LNCaP clone FGC (cell line): Measurements from ENCODE around the gene FBN3.

Experiments used
- DNase-seq: peaks from one replicate; pipeline ENCODE4 v3.0.0-alpha.2; 2011; ENCODE audit warnings: low read depth
- H3K4me3 ChIP-seq: 2 replicates; pipeline ENCODE4 v1.5.1; 2011; ENCODE audit warnings: mild to moderate bottlenecking, low read depth, low read length, control low read depth
- TF ChIP-seq, protein P1 (sequence below): IDR thresholded peaks from 2 replicates; pipeline ENCODE4 v1.5.1; 2012; ENCODE audit warnings: mild to moderate bottlenecking; ENCODE audit not compliant: control insufficient read depth, insufficient read depth; ENCODE audit errors: extremely low read depth

Gene FBN3

DNA sequence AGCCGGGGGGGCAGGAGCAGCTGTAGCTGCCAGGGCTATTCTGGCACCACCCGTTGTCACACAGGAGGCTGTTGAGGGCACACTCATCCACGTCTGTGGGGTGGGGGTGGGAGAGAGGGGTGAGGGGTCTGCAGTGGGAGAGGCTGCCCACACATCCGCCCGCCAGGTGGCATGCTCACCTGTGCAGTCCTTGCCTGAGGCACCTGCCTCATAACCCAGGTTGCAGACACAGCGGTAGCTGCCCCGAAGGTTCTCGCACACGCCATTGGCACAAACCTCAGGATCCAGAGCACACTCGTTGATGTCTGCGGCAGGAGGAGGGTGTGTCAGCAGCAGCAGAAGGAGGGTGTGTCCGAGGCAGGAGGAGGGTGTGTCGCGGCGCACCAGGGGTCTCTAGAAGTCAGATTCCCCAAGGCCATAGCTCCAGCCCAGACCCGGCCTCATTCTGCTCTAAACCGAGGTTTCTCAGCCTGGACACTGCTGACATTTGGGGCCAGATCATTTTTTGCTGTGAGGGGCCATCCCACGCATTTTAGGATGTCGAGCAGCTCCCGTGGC is 20.3 kb downstream of the FBN3 start:
- TF ChIP-seq, protein P1, sequence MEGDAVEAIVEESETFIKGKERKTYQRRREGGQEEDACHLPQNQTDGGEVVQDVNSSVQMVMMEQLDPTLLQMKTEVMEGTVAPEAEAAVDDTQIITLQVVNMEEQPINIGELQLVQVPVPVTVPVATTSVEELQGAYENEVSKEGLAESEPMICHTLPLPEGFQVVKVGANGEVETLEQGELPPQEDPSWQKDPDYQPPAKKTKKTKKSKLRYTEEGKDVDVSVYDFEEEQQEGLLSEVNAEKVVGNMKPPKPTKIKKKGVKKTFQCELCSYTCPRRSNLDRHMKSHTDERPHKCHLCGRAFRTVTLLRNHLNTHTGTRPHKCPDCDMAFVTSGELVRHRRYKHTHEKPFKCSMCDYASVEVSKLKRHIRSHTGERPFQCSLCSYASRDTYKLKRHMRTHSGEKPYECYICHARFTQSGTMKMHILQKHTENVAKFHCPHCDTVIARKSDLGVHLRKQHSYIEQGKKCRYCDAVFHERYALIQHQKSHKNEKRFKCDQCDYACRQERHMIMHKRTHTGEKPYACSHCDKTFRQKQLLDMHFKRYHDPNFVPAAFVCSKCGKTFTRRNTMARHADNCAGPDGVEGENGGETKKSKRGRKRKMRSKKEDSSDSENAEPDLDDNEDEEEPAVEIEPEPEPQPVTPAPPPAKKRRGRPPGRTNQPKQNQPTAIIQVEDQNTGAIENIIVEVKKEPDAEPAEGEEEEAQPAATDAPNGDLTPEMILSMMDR = peak; percentile 31
- no peak overlapping the region for H3K4me3 ChIP-seq
- no peak for DNase-seq

DNA sequence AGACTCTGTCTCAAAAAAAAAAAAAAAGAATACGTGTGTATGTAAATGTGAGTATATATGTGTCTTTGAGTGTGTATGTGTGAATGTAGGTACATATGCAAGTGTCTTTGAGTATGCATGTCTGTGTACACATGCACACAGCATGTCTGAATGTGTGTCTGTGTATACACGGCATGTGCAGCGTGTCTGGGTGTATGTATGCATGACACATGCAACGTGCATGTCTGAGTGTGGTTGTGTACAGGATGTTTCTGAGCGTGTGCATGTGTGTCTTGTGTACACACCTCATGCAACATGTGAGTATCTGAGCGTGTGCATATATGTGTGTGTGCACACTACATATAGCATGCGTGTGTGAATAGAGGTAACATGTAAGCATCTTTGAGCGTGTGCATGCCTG is 20.8 kb downstream of the FBN3 start:
- TF ChIP-seq, protein P1 = no peak
- no peak for DNase-seq
- no peak overlapping the region for H3K4me3 ChIP-seq

DNA sequence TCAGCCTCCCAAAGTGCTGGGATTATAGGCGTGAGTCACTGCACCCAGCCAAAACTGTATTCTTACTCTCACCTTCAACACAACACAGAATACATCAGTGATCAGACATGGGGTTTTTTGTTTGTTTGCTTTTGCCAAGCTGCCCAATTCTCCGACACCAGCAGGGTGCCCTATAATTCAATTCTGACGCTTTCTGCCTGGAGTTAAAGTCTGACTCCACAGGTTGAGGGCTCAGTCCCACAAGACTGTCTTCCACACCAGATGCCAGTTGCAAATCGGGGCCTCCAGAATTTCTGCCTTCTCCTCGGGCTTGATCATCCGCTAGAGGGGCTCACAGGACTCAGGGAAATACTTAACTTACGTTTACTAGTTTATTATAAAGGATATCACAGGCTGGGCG is 22.1 kb downstream of the FBN3 start:
- DNase-seq = no peak

DNA sequence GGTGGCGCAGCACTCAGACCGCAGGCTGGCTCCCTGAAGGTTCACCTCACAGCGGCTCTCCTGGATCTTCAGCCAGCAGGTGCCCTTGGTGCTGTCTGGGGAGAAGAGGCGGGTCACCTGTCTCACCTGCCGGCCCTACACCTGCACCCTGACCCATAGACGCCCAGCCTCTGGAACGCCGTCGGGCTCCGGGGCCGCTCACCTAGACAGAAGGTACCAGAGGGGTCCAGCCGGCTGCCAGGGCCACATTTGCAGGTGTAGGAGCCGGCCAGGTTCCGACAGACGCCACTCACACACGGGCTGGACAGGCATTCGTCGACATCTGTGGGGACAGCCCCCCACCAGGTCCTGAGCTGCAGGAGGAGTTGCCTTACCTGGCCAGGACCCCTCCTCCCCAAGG is 22.9 kb downstream of the FBN3 start:
- TF ChIP-seq, protein P1 = no peak
- DNase-seq = no peak
- H3K4me3 ChIP-seq = no peak overlapping the region

More for the DNA sequence above, 22.1 kb downstream of the FBN3 start:
- no peak overlapping the region for H3K4me3 ChIP-seq
- TF ChIP-seq, protein P1 = no peak

DNA sequence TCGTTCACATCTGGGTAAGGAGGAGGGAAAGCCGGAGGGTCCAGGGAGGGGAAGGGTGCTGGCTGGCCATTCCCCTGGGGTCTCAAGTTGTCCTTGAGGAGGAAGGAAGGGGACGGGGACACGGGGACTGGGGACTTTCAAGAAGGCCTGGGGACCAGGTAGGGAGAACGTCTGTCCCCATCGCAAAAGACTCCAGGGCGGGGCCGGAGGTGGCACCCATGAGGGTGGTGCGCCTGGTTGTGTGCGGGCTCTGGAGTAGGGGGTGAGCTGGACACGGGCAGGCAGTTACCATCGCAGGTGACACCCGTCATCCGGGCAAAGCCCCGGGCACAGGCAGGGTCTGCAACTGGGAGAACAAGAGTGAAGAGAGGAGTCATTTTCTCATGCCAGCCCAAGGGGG is 23.4 kb downstream of the FBN3 start:
- no peak for DNase-seq
- H3K4me3 ChIP-seq = no peak overlapping the region
- TF ChIP-seq, protein P1 = no peak

DNA sequence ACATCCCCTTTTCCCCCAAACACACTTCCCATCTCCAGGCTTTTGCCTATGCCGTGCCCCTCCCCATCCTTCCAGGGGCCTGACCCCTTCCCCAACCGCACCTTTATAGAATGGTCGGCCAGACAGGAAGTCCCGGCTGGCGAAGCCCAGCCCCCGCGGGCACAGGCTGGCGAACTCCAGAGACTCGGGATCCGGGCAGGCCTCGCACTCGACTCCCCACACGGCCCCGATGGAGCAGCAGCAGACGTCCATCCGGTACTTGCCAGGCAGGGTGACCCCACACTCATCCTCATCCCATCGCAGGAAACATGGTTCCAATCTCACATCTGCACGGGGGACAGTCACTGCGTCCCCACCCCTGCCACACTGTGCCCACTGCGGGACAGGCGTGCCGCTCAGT is 25.7 kb downstream of the FBN3 start:
- TF ChIP-seq, protein P1 = no peak
- DNase-seq = no peak
- no peak overlapping the region for H3K4me3 ChIP-seq
